ENCODE data around the gene TTF2. TPM values are rescaled to one million over a fixed set of nuclear protein-coding genes. Genes with fewer than 3 reads are reported as not detected.

TTF2 gene
- total RNA-seq, 1 donor from 2014 or later, result 37.7 TPM

DNA sequence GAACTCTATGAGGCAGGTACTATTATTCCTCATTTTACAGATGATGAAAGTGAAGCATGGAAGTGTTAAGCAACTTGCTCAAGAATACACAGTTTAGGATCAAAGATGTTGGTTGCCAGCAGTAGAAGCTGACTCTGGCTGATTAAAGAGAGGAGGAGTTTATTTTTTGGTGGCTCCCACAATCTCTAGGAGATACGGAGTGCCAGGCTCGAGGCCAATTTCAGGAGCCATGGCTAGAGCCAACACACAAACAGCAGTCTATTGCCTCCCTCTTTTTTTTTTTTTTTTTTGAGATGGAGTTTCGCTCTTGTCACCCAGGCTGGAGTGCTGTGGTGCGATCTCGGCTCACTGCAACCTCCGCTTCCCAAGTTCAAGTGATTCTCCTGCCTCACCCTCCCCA is 19.6 kb downstream of the TTF2 start:
- Mint-ChIP-seq H3K36me3 (ENCODE audit: low read depth) (peaks cover 82% of the 10 kb centered on the region), H3K27ac (no peak overlapping the region), H3K9me3 (no peaks in the 10 kb centered on the region), H3K27me3 (no peaks in the 10 kb centered on the region), H3K4me1 (no peaks in the 10 kb centered on the region), H3K4me3 (no peak overlapping the region)
- TF ChIP-seq, protein P1, sequence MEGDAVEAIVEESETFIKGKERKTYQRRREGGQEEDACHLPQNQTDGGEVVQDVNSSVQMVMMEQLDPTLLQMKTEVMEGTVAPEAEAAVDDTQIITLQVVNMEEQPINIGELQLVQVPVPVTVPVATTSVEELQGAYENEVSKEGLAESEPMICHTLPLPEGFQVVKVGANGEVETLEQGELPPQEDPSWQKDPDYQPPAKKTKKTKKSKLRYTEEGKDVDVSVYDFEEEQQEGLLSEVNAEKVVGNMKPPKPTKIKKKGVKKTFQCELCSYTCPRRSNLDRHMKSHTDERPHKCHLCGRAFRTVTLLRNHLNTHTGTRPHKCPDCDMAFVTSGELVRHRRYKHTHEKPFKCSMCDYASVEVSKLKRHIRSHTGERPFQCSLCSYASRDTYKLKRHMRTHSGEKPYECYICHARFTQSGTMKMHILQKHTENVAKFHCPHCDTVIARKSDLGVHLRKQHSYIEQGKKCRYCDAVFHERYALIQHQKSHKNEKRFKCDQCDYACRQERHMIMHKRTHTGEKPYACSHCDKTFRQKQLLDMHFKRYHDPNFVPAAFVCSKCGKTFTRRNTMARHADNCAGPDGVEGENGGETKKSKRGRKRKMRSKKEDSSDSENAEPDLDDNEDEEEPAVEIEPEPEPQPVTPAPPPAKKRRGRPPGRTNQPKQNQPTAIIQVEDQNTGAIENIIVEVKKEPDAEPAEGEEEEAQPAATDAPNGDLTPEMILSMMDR (IDR thresholded peaks at IDR 0.05), result no peak
- ATAC-seq (ENCODE audit: low read depth), result no peak
- ChIA-PET POLR2A (no interaction called here), CTCF (no interaction called here)
- intact Hi-C loops (cut with micrococcal nuclease), result no loop called here
- DNase-seq, result no peak

DNA sequence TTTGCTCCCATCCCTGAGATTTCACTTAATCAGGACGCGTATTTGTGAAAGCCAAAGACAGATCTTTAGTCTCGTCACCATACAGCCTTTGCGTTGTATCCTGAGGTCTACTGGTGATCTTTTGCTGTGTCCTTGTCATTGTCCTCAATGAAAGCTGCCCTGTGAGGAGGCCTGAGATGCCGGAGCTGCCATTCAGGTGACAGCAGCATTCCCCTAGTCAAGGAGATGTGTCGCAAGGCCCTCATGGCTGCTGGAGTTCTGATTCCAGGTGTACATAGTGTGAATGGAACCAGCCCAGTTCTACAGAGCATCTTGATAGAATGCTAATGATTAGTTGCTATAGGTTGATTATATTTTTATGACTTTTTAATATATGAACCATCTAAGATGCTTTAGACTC is 24.1 kb downstream of the TTF2 start:
- ATAC-seq (ENCODE audit: low read depth) (no peak), DNase-seq (no peak)
- Mint-ChIP-seq H3K9me3 (no peaks in the 10 kb centered on the region), H3K27me3 (no peaks in the 10 kb centered on the region), H3K4me3 (no peak overlapping the region), H3K4me1 (no peaks in the 10 kb centered on the region), H3K27ac (no peak overlapping the region), H3K36me3 (ENCODE audit: low read depth) (peaks cover 57% of the 10 kb centered on the region)
- TF ChIP-seq, protein P1 (IDR thresholded peaks at IDR 0.05), result no peak
- POLR2A ChIA-PET, result no interaction called here
- intact Hi-C loops (cut with micrococcal nuclease), result no loop called here
- CTCF ChIA-PET, result no interaction called here

DNA sequence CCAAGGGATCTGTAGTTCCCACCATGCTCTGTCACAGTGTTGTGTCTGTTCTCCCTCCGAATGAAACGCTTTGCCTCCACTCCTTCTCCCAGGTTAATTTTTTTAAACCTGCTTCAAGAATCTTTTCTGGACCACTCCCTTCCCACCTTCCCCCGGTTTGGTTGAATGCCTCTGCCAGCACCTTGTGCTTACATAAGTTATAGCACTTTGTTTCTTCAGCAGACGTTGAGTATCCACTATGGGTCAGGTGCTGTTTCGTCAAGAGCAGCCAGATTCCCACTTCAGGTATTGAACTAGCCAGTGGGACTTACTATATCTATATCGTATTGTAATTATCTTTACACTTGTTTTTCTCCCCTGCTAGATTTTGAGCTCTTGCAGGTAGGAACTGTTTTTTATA is 27.6 kb downstream of the TTF2 start:
- ATAC-seq (ENCODE audit: low read depth) (no peak), DNase-seq (no peak)
- Mint-ChIP-seq H3K27ac (no peak overlapping the region), H3K9me3 (no peaks in the 10 kb centered on the region), H3K27me3 (no peaks in the 10 kb centered on the region), H3K36me3 (ENCODE audit: low read depth) (peaks cover 56% of the 10 kb centered on the region), H3K4me3 (no peak overlapping the region), H3K4me1 (no peaks in the 10 kb centered on the region)
- POLR2A ChIA-PET, result no interaction called here
- intact Hi-C loops (cut with micrococcal nuclease), result no loop called here
- CTCF ChIA-PET, result no interaction called here
- TF ChIP-seq, protein P1 (IDR thresholded peaks at IDR 0.05), result no peak

DNA sequence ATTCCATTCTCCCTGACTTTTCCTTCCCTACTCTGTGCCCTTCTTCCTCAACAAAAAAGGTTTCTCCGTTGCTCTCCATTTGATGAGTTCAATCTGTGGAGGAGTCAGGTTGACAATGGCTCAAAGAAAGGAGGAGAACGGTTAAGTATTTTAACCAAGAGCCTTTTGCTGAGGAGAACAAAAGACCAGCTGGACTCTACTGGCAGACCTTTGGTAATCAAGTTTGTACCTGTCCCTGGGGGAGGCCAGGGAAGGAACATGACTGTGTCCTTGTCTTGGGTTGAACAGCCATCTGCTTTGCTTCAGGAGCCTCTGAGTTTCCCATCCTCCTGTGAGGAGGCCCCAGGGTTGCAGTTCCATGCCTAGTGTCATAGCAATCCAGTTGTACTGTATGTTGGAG is 29.9 kb downstream of the TTF2 start:
- H3K9me3 Mint-ChIP-seq, result no peaks in the 10 kb centered on the region
- no peak for ATAC-seq (ENCODE audit: low read depth)
- intact Hi-C loops (cut with micrococcal nuclease), result no loop called here
- no peaks in the 10 kb centered on the region for H3K27me3 Mint-ChIP-seq
- POLR2A ChIA-PET, result no interaction called here
- no peak for DNase-seq
- H3K4me1 Mint-ChIP-seq, result peaks cover 5% of the 10 kb centered on the region
- TF ChIP-seq, protein P1 (IDR thresholded peaks at IDR 0.05), result no peak
- CTCF ChIA-PET, result no interaction called here
- H3K27ac Mint-ChIP-seq, result no peak overlapping the region
- H3K36me3 Mint-ChIP-seq (ENCODE audit: low read depth), result peaks cover 62% of the 10 kb centered on the region
- H3K4me3 Mint-ChIP-seq, result no peak overlapping the region

DNA sequence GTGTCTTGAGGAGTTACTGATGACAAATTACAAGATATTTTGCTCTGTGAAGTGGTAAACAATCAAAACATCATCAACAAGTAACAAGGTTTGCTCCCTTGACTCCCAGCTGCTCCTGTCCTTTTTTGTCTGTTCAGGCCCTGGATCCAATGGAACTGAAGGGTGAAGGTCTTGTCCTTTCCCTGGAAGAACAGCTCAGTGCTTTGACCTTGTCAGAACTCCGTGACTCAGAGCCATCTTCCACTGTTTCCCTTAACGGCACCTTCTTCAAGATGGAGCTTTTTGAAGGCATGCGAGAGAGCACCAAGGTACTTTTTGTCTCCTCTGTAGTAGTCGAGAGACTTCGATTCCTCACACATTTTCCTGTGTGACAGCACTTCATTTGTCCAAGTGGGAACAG is 32.5 kb downstream of the TTF2 start:
- ChIA-PET CTCF (interaction anchor here (1.8 kb wide), 1 partner anchor 21 kb away, joined by 5 read pairs; no protein-coding TSS in a partner anchor), POLR2A (no interaction called here)
- DNase-seq (no peak), ATAC-seq (ENCODE audit: low read depth) (no peak)
- H3K27me3 Mint-ChIP-seq, result no peaks in the 10 kb centered on the region
- TF ChIP-seq, protein P1 (IDR thresholded peaks at IDR 0.05), result no peak
- H3K27ac Mint-ChIP-seq, result no peak overlapping the region
- H3K36me3 Mint-ChIP-seq (ENCODE audit: low read depth), result peaks cover 76% of the 10 kb centered on the region
- no peak overlapping the region for H3K4me3 Mint-ChIP-seq
- H3K4me1 Mint-ChIP-seq, result peaks cover 5% of the 10 kb centered on the region
- intact Hi-C loops (cut with micrococcal nuclease), result no loop called here
- H3K9me3 Mint-ChIP-seq, result no peaks in the 10 kb centered on the region
